ENCODE data around the gene PNPLA2. TPM values are rescaled to one million over a fixed set of nuclear protein-coding genes. Genes with fewer than 3 reads are reported as not detected.

The PNPLA2 gene
- total RNA-seq, 1 experiment from 2014 or later = 93.6 TPM

DNA sequence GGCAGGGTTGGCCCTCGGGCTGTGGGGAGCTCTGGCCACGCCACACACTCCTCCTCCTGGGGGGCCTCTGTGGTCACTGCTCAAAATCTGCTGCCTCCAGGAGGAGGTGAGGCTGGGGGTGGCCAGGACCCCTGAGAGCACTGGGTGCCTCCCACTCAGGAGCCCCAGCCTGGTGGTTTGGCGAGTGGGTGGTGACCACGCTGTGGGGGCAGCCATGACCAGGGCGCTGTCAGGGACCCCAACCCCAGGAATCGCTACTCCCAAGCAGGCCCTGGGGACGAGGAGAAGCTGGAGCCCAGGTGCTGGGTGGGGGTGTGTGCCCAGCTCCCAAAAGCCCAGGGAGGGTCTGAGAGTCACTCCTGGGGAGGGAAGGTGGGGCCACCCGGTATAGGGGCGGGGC, 54.1 kb downstream of the PNPLA2 start:
- ChIA-PET POLR2A (no interaction called here), CTCF (no interaction called here)
- H3K27me3 ChIP-seq (replicated peaks; ENCODE audit: control insufficient read depth, insufficient read depth, low read length) = no peaks in the 10 kb centered on the region
- H3K36me3 ChIP-seq (ENCODE audit: control insufficient read depth, insufficient read depth, low read length) = peaks cover 1% of the 10 kb centered on the region; the same call in 1 of the 2 replicates
- TF ChIP-seq CTCF (IDR thresholded peaks at IDR 0.05; ENCODE audit: insufficient read depth in 1 of 2, low read depth in 1 of 2, low read length in 1 of 2, severe bottlenecking in 1 of 2, unreplicated experiment in 1 of 2) = no peak
- no peak for DNase-seq
- no TSS peak for BruUV-seq (replicated peaks)
- no peaks in the 10 kb centered on the region for H3K4me1 ChIP-seq
- Mint-ChIP-seq H3K4me1 (ENCODE audit: low read depth, unreplicated experiment) (no peaks in the 10 kb centered on the region), H3K4me3 (ENCODE audit: unreplicated experiment) (no peak overlapping the region), H3K27me3 (ENCODE audit: insufficient read depth, unreplicated experiment) (no peaks in the 10 kb centered on the region), H3K9me3 (ENCODE audit: unreplicated experiment) (no peaks in the 10 kb centered on the region), H3K27ac (ENCODE audit: unreplicated experiment) (no peak overlapping the region), H3K36me3 (ENCODE audit: insufficient read depth, unreplicated experiment) (peaks cover 69% of the 10 kb centered on the region)
- intact Hi-C loops (cut with micrococcal nuclease; ENCODE audit: unreplicated experiment) = no loop called here
- no peaks in the 10 kb centered on the region for H3K9me3 ChIP-seq
- no peak overlapping the region for H3K4me3 ChIP-seq (ENCODE audit: low read depth, low read length)

- Histone ChIP-seq H3K4me1 (no peaks in the 10 kb centered on the region), H3K36me3 (ENCODE audit: control insufficient read depth, insufficient read depth, low read length) (peaks cover 1% of the 10 kb centered on the region; the same call in 1 of the 2 replicates), H3K4me3 (ENCODE audit: low read depth, low read length) (no peak overlapping the region), H3K9me3 (no peaks in the 10 kb centered on the region), H3K27me3 (replicated peaks; ENCODE audit: control insufficient read depth, insufficient read depth, low read length) (no peaks in the 10 kb centered on the region)
- POLR2A ChIA-PET = no interaction called here
- no peak for DNase-seq
- peak overlapping the region; percentile 17 for H3K4me3 Mint-ChIP-seq (ENCODE audit: unreplicated experiment)
- H3K9me3 Mint-ChIP-seq (ENCODE audit: unreplicated experiment) = no peaks in the 10 kb centered on the region
- H3K36me3 Mint-ChIP-seq (ENCODE audit: insufficient read depth, unreplicated experiment) = peaks cover 64% of the 10 kb centered on the region
- no peak overlapping the region for H3K27ac Mint-ChIP-seq (ENCODE audit: unreplicated experiment)
- BruUV-seq (replicated peaks) = no TSS peak
- no peaks in the 10 kb centered on the region for H3K4me1 Mint-ChIP-seq (ENCODE audit: low read depth, unreplicated experiment)
- CTCF ChIA-PET = no interaction called here
- TF ChIP-seq CTCF (IDR thresholded peaks at IDR 0.05; ENCODE audit: insufficient read depth in 1 of 2, low read depth in 1 of 2, low read length in 1 of 2, severe bottlenecking in 1 of 2, unreplicated experiment in 1 of 2) = no peak
- H3K27me3 Mint-ChIP-seq (ENCODE audit: insufficient read depth, unreplicated experiment) = no peaks in the 10 kb centered on the region
- intact Hi-C loops (cut with micrococcal nuclease; ENCODE audit: unreplicated experiment) = no loop called here
These were observed 55.0 kb downstream of the PNPLA2 start for GRCh38 chr11:873706-874105.

Other genes starting within 250 kb of the PNPLA2 start
- gene PHRF1, start 242.4 kb upstream of the PNPLA2 start, total RNA-seq (2022) = 43.9 and 46.8 TPM in 2 replicates
- 27.2 and 31.2 TPM in 2 replicates for gene IRF7, start 203.0 kb upstream of the PNPLA2 start, total RNA-seq (2022)
- 30.2 and 42.0 TPM in 2 replicates for gene CDHR5, start 194.0 kb upstream of the PNPLA2 start, total RNA-seq (2022)
- gene SCT, start 191.7 kb upstream of the PNPLA2 start, total RNA-seq (2022) = not detected in 2 replicates
- 1.0 and 1.1 TPM in 2 replicates for gene DRD4, start 181.6 kb upstream of the PNPLA2 start, total RNA-seq (2022)
- 50.6 and 56.6 TPM in 2 replicates for gene DEAF1, start 123.7 kb upstream of the PNPLA2 start, total RNA-seq (2022)
- 70.3 and 74.7 TPM in 2 replicates for gene TMEM80, start 123.1 kb upstream of the PNPLA2 start, total RNA-seq (2022)
- gene EPS8L2, start 112.7 kb upstream of the PNPLA2 start, total RNA-seq (2022) = 203 and 224 TPM in 2 replicates
- 293 and 300 TPM in 2 replicates for gene TALDO1, start 71.5 kb upstream of the PNPLA2 start, total RNA-seq (2022)
- gene GATD1, start 41.4 kb upstream of the PNPLA2 start, total RNA-seq (2022) = 85.0 and 91.5 TPM in 2 replicates
- gene CEND1, start 28.8 kb upstream of the PNPLA2 start, total RNA-seq (2022) = not detected in 2 replicates
- gene SLC25A22, start 20.6 kb upstream of the PNPLA2 start, total RNA-seq (2022) = 31.8 and 37.6 TPM in 2 replicates
- gene PIDD1, start 13.7 kb upstream of the PNPLA2 start, total RNA-seq (2022) = 21.3 and 25.3 TPM in 2 replicates
- gene RPLP2, start 8.9 kb upstream of the PNPLA2 start, total RNA-seq (2022) = 2,622 and 2,843 TPM in 2 replicates
- gene CRACR2B, start 9.0 kb downstream of the PNPLA2 start, total RNA-seq (2022) = 15.4 and 16.3 TPM in 2 replicates
- 268 and 302 TPM in 2 replicates for gene CD151, start 14.0 kb downstream of the PNPLA2 start, total RNA-seq (2022)
- 139 and 141 TPM in 2 replicates for gene POLR2L, start 23.6 kb downstream of the PNPLA2 start, total RNA-seq (2022)
- gene TSPAN4, start 23.9 kb downstream of the PNPLA2 start, total RNA-seq (2022) = 84.5 and 95.9 TPM in 2 replicates
- 166 and 180 TPM in 2 replicates for gene CHID1, start 91.9 kb downstream of the PNPLA2 start, total RNA-seq (2022)
- 122 and 130 TPM in 2 replicates for gene AP2A2, start 107.0 kb downstream of the PNPLA2 start, total RNA-seq (2022)
- gene MUC6, start 217.8 kb downstream of the PNPLA2 start, total RNA-seq (2022) = not detected in 2 replicates